Stimulated activated CD4-positive, alpha-beta T cell treated with anti-CD3 and anti-CD28 coated beads, Interleukin-12 subunit alpha, Interleukin-12 subunit beta, amount 100 ng/mL, for 24 hours (primary cell): ENCODE results near the gene BORCS5.

ENCODE experiments used
- DNase-seq, 2 experiments: peaks; one replicate each; pipeline ENCODE4 v3.0.0-alpha.2; 2020; ENCODE audit warnings: low read depth in 2 of 2

BORCS5 gene

DNA sequence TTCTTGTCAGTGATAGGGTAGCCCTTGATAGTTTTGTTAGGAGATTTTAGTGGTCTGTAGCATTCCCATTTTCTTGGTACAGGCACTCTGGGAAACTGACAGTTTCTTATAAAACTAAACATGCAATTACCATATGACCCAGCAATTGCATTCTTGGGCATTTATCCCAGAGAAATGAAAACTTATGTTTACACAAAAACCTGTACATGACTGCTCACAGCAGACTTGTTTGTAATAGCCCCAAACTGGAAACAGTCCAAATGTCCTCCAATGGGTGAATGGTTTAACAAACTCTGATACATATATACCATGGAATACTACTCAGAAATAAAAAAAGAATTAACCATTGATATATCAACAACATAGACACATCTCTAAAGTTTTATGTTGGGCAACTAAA, 75.5 kb downstream of the BORCS5 start:
- no peak for DNase-seq

DNA sequence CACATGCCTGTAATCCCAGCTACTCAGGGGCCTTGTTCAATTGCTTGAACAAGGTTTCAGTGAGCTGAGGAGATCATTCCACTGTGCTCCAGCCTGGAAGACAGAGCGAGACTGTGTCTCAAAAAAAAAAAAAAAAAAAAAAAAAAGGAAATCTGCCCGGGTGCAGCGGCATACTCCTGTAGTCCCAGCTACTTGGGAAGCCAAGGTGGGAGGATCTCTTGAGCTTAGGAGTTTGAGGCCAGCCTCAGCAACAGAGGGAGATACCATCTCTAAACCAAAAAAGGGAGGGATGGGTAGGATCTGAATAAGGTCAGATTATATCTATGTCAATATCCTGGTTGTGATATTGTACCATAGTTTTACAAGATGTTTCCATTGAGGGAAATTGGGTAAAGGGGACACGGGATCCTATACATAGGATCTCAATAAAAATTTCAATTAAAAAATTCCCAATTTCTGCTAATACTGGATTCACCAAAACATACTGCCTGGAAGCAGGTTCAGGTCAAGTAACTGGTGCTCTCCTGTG, 76.4 kb downstream of the BORCS5 start:
- no peak for DNase-seq

DNA sequence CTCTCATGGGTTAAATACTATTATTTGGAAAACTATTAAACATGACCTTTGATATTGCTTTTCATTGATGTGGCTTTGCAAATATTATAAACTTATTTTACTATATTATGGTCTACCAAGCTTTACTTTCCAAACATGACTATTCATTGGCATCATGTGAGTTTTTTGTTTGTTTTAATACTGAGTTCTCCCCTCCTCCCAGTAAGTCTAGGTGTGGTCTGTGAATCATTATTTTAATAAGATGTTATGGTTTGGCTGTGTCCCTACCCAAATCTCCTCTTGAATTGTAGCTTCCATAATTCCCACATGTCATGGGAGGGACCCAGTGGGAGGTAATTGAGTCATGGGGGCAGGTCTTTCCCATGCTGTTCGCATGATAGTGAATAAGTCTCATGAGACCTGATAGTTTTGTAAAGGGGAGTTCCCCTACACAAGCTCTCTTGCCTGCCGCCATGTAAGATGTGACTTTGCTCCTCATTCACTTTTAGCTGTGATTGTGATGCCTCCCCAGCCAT, 80.0 kb downstream of the BORCS5 start:
- DNase-seq: no peak

DNA sequence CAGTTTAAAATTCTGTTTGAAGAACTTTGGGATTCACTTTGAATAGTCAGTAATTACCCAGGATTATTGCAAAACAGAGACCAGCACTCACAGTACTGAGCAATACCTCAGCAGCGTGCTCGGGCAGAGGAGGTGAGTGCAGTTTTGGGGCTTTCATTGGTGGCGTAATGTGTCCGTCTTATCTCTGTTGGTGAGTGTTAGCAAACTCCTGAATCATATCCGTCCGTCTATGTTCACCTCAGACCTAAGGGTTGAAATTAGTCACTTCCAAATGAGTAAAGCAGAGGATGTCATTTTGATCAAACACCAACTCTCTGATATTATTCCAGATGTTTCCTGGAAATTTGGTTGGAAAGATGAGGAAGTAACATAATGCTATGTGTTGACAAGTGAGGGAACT, 82.8 kb downstream of the BORCS5 start:
- peak in 1 of 2 experiments; percentile 52 for DNase-seq

DNA sequence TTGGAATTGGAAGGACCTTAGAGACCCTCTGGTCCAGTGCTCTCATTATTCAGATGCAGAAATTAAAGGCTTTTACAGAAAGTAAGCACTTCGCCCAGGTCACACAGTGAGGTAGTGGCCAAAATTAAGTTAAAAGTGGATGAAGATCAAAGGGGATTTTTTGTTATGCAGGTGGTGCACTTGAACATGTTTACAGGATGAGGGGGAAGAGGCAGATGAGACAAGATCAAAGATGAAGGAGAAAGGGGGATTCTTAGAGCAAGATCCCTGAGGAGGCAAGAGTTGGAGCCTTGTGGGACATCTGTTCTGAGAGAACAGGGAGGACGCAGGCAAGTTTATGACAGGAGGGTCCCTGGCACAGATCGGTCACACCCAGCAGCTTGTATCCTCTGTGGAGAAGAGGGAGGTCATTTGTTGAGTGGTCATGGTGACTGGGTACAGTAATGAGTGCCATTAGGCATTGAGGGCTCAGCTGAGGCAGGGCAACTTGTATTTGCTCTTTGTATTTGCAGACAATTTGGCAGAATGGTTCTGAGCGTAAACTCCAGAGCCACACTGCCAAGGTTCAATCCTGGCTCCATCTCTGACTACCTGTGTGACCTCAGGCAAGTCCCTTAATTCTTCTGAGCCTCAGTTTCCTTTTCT, 84.0 kb downstream of the BORCS5 start:
- DNase-seq: no peak

DNA sequence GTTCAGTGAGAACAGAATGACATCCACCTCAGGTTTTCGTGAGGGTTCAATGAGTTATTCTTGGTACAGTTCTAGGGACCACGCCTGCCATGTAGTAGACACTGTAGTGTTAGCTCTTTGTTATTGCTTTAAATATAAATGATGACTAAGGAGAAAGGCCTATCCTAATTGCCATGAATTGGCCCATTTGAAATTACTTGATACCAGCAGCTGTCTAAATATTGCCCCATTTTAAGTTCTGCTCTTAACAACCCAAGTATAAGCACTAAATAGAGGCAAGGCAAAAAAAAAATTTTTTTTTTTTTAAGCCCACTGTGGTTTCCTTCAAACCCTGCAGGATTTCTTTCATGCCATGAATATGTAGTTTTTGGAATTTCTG, 84.5 kb downstream of the BORCS5 start:
- no peak for DNase-seq

DNA sequence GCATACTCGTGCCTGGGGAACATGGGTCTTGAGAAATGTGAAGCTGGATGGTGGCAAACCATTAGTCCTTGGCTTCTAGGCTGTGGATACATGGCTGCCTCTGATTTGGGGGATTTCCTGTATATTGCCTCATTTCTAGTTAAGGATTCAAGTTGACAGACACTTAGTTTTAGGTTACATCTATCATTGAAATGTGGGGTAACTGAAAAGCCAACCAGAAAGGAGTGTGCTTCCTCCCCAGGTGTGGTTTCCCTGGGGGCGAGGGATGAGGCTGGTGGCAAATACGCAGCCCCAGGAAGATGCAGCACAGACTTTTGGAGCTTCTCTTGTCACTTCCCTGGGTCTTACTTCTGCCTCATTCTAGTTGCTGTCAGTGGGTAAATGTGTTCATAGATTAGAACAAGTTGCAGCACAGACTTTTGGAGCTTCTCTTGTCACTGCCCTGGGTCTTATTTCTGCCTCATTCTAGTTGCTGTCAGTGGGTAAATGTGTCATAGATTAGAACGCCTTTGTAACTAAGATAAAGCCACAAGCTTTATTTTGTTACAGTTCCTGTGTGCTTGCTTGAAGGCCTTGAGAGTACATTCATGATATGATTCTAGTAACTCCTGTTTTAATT, 85.1 kb downstream of the BORCS5 start:
- no peak for DNase-seq

DNA sequence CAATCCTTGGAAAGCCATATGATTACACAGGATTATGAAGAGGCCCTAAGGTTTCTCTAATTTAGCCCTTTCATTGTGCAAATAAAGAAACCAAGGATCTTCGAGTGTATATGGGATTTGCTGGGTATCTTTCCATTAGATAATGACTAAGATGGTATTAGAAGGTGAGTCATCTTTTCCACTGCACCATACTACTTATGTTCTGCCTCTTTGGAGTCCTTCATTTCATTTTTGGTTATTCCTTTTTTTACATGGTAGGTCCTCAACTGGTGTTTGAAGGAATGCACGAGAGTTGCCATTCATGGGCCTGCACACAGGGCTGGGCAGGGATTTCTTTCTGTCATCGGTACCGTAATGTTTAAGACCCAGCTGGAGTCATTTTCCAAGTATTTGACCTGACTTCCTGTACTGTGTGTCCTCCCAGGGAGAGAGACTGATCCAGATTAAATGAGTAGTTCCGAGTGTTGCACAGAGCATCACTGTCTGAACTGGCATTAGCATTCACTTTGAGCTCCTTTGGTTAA, 85.7 kb downstream of the BORCS5 start:
- no peak for DNase-seq

DNA sequence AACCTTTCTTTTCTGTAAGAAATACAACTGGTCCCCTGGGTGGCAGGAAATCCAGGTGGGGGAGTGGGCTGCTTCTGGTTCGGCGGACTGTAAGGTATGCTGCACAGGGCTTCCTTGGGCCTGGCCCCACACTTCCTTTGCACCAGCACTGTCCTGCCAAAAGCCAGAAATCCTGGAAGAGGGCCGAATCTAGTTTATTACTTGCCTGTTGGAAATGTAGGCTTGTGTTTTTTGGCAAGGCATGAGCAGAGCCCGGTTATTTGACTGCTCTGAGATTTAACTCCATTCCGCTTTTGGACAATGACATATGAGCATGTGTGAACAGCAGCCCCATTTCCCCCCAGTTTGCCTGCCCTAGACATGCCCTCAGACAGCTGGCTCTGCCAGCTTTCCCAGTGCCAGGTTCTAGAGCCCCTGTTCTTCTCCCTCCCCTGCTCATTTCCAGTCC, 86.6 kb downstream of the BORCS5 start:
- DNase-seq: no peak

DNA sequence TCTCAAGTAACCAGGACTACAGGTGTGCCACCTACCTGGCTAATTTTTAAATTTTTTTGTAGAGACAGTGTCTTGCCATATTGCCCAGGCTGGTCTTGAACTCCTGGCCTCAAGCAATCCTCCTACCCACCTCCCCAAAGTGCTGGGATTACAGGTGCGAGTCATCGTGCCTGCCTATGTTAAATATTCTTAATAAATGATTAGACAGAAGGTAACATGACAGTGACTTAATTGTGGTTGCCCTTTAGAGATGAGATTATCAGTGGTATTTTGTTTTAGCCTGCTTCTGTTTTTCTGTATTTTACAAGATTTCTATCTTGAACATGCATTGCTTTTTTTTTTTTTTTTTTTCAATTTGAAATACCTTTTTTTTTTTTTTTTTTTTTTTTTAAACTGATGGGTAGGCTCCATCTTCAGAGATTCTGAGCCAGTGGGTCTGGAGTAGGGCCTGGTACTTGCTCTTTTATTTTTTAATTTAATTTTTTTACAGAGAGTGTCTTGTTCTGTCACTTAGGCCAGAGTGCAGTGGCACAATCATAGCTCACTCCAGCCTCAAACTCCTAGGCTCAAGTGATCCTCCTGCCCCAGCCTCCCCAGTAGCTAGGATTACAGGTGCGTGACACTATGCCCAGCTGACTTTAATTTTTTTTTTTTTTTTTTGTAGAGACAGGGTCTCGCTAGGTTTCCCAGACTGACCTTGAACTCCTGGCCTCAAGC, 88.4 kb downstream of the BORCS5 start:
- DNase-seq: no peak

DNA sequence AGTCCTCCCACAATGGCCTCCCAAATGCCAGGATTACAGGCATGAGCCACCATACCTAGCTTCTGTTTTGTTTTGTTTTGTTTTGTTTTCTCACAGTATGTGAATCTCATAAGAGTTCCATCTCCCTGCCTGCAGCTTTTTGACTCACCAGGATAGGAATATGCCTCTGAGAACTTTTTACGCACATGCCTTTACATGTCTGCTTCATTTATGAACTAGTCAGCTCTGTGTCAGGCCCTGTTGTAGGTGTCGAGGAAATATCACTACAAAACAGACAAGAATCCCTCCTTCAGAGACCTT, 89.0 kb downstream of the BORCS5 start:
- DNase-seq: no peak

DNA sequence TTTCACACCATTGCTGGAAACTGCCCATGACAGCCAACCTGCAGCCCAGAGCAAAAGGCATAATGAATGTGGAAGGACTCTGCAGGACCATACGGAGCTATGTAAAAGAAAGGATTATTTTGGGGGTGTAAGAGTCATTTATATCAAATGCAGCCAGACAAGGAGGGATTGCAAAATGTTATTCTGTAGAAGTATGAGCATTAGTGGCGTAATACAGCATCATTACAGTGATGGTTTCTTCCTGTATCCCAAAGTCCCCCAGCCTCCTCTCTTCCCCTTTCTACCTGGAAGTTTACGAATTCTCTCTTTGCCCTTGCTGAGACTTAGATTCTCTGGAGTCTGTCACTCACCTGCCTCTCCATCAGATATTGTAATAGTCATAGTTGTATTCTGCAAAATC, 89.9 kb downstream of the BORCS5 start:
- DNase-seq: no peak

DNA sequence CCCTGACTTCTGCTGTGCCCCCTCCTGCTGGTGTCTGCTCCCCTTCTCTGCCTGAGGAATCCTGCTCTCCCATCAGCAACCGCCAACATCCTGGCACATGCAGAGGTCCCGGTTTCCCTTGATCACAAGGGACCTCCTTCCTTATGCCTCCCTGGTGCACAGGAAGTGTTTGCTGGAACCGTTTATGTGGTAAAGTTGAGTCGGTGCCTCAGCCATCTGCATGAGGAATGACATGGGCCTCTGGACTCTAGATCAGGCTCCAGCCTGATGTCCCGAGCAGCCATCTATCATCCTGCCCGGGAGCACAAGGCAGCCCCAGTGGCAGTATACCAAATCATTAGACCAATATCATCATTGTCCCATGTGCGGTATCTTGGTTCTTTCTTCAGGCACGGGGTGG, 90.4 kb downstream of the BORCS5 start:
- no peak for DNase-seq

DNA sequence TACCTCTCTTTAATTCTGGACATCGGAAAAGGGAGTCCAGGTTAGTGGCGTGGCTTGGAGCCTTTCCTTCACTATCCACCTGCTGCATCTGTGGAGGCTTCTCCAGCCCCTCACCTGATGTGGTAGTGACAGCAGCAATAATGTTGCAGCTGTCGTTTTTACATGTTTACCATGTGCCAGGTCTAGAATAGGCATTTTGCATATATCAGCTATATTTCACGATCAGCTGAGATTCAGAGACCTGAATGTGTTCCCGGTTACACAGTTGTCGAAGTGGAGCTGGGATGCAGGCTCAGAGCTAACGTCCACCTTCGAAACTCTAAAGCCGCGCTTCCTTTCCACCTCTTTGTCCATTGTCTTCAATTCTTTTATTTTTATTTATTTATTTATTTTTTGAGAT, 91.0 kb downstream of the BORCS5 start:
- no peak for DNase-seq

DNA sequence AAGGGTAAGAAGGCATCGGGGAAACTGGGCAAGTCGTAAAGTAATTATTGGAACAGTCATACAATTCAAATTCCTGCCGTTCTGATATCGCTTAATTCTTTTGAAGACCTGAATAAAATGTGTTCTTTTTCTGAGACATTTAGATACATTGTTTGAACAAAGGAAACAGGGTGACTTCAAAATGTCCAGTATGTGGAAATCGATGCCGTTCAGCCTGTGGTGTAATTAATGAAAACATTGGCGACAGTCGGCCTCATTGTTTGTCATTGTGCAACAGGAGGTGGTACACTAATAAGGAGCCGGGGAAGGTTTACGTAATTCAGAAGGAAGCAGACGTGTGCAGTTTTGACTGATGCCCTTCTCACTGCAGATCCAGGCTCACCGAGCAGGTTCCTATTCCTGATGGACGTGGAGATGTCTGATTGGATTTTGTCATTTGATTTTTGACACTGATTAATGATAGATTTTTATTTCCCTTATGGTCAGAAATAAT, 92.7 kb downstream of the BORCS5 start:
- DNase-seq: no peak

DNA sequence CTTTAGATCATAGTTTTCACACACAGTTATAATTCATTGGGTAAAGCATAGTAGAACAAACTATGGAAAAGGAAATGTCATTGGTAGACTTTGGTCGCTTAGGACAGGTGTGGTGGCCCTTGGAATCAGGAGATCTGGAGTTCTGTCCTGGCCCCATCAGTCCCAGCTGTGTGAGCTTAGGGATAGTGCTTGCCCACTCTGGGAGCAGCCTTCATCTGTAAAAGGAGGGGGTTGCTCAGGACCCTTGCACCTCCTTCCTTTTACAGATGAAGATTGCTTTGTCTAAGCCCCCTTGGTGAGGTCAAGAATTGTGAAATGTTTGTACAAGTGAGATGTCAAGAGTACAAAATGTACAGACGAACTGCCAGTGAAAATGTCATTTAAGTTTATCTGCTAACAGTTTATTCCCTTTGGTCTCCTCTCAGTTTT, 93.2 kb downstream of the BORCS5 start:
- DNase-seq: no peak

DNA sequence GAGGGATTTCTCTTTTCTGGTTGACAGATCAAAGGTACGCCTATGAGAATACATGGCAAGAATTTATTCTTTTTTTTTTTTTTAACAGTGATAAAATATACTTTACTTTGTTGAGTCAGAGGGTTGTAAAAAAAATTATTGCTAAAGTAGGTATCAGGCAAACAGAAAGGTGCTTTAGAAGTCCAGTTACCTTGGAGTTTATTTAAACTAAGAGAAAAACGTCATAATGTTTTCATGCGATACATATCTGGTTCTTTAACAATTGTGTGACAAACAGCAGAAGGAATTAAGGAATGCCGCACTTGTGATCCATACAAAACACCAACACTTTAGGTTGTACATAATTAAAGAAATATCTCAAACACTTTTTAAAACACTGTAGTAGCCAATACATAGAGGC, 94.2 kb downstream of the BORCS5 start:
- DNase-seq: no peak

DNA sequence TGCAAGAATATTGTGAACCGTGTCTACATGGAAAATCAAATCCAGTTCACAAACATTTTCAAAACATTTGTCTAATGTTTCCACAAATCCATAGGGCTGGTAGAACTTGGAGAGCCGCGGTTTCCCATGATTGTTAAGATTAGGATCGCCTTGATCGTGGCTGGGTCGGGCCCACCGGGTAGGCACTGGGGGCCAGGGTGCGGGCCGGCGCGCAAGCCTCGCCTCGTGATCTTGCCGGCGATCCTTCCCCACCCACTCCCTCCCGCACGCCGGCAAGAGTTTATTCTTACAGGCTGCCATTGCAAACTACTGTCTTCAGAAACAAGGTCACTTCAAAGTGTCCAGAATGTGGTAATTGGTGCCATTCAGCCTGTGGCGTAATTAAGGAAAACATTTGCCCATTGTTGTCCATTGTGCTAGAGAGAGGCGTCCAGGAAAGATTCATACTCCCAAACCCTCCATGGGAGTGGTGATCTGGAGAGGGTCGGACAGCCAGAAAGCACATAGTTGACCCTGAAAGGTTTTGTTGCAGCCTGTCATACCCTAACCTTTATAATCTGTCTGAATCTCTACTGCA, 95.5 kb downstream of the BORCS5 start:
- DNase-seq: no peak

DNA sequence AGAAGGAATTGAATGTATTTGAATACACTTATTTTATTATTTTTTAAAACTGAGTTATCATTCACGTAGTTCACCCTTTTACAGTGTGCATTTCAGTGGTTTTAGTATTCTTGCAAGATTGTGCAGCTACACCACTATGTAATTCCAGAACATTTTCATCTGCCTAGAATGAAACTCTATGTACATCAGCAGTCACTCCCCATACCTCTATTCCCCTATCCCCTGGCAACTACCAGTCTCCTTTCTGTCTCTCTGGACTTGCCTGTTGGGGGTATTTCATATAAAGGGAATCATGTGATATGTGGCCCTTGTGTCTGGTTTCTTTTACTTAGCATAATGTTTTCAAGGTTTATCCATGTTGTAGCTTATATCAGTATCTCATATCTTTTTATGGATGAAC, 96.8 kb downstream of the BORCS5 start:
- DNase-seq: no peak

DNA sequence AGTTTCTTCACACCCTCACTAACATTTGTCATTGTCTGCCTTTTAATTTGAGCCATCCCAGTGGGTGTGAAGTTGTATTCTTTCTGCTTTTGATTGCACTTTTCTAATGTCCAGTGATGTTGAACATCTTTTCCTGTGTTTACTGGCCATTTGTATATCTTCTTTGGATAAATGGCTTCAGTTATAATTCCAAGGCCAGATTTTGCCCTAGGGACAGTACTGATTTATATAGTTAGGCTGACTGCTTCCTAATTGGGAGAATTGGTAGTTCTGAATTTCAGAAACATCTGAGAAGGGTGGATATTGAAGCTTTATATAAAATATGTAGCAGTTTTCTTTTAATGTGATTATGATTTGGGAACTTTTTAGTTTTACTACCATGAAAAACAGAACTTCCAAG, 97.4 kb downstream of the BORCS5 start:
- DNase-seq: no peak

DNA sequence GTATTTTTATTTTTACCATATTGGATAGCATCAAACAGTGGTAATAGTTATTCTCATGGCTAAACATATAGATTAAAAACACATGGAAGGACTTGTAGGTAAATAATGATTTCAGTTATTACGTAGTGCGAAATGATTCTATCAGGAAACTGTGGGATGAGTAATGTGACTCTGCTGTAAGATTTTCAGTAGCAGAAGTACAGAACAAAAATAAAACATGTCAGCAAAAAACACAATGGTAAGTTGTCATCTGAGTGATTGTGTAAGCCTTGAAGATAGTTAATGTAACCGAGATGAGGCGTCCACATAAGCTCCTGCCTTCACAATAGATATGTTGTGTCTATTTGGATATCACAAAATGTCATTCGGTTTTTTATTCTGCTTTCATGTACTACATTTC, 99.8 kb downstream of the BORCS5 start:
- no peak for DNase-seq
